Immature natural killer cell (primary cell): ENCODE results near the gene TOX4. TPM values are rescaled to one million over a fixed set of nuclear protein-coding genes. Genes with fewer than 3 reads are reported as not detected.
A peak's percentile ranks its signal among the peaks of the same experiment; 100 is the strongest.
"Not testable (repeated sequence)": the region's sequence is repeated elsewhere in the genome, so short reads cannot be mapped to it uniquely, and the experiment has no call there.

Source experiments
- DNase-seq, 3 donors: peaks; one replicate each; pipeline ENCODE4 v3.0.0; 2022; ENCODE audit warnings: mixed read lengths in 1 of 3
- H3K27ac Mint-ChIP-seq, 6 donors: one replicate each; pipeline ENCODE4 v1.8.0; 2020; ENCODE audit warnings: mixed read lengths in 6 of 6, mild to moderate bottlenecking in 5 of 6, inconsistent platforms in 4 of 6, moderate library complexity in 3 of 6
- H3K27me3 Mint-ChIP-seq, 3 donors: one replicate each; pipeline ENCODE4 v1.8.0; 2020 to 2021; ENCODE audit warnings: low read depth in 3 of 3, mild to moderate bottlenecking in 3 of 3, mixed read lengths in 3 of 3, moderate library complexity in 3 of 3, inconsistent platforms in 1 of 3
- H3K36me3 Mint-ChIP-seq, 3 donors: one replicate each; pipeline ENCODE4 v1.8.0; 2020; ENCODE audit warnings: mixed read lengths in 3 of 3, inconsistent platforms in 2 of 3, mild to moderate bottlenecking in 2 of 3
- H3K4me1 Mint-ChIP-seq, 2 donors: one replicate each; pipeline ENCODE4 v1.8.0; 2020; ENCODE audit warnings: inconsistent platforms in 2 of 2, mild to moderate bottlenecking in 2 of 2, mixed read lengths in 2 of 2, moderate library complexity in 1 of 2
- H3K4me3 Mint-ChIP-seq, 5 donors: one replicate each; pipeline ENCODE4 v1.8.0; 2020; ENCODE audit warnings: mild to moderate bottlenecking in 5 of 5, mixed read lengths in 5 of 5, inconsistent platforms in 3 of 5, moderate library complexity in 3 of 5
- H3K9me3 Mint-ChIP-seq, 6 donors: one replicate each; pipeline ENCODE4 v1.8.0; 2020; ENCODE audit warnings: mild to moderate bottlenecking in 6 of 6, mixed read lengths in 6 of 6, inconsistent platforms in 4 of 6, moderate library complexity in 3 of 6
- polyA plus RNA-seq, 3 donors: library from polyadenylated mRNA; unstranded; fragments of 300-500 nt; fragmentation: Illumina TruSeq; gene quantifications; one replicate each; pipeline ENCODE4 v1.2.3, GENCODE V29; 2021

Gene TOX4
- 100 to 1,000 TPM in 1 of 3 donors, 10 to 100 TPM in 2; 81.4 to 101 (median 84.7) TPM for polyA plus RNA-seq

DNA sequence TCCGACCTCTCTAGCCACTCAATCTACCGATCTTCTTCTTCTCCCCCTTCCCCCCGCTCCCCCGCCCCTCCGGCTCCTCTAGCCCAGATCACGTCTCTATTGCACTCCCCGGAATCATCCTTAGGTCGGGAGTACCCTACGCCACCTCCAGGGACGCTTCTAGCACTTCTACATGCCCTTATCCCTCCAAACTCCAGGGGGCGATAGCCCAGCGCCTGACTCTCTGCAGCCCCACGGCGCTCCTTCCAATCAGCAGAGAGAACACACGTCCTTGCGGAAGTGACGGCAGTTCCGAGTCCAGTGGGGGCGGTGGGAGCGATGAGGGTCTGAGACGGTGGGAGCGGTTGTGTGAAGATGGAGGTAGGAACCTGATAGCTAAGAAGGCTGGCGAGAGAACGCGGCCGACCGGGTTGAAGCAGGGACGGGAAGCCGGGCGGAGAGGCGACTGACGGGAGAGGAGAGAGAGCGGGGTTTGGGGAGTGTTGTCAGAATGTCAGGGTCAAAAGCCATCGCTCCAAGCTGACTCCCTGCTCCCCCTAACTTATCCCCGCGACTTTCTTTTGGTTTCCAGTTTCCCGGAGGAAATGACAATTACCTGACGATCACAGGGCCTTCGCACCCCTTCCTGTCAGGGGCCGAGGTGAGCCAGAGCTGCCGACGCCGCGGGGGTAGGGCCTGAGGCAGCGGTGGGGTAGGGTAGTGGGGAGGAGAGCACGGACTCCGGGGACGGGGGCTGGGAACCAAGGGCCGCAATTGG lies at the start of gene TOX4, which contains the start of gene RAB2B:
Gene TOX4 (plus strand): TSS at position 271 of the 757 bp plus-strand sequence. CDS start 84 bp downstream, at position 355.
Gene RAB2B (minus strand): TSS at position 35 of the 757 bp plus-strand sequence. CDS start 87 bp downstream, outside the sequence.
- Mint-ChIP-seq H3K4me3 (peak within 1 kb of the TSS; percentile 93 to 100 (median 100)), H3K36me3 (peaks cover 3 to 10% (median 8%) of the 10 kb centered on the region in 3 donors), H3K27ac (peak within 1 kb of the TSS; percentile 98 to 100 (median 100)), H3K9me3 (no peaks in the 10 kb centered on the region), H3K27me3 (peaks cover 0 to 9% (median 5%) of the 10 kb centered on the region in 3 donors), H3K4me1 (peaks cover 35 to 77% of the 10 kb centered on the region in 2 donors)
- DNase-seq, result peak; percentile 97 to 98 (median 97)

DNA sequence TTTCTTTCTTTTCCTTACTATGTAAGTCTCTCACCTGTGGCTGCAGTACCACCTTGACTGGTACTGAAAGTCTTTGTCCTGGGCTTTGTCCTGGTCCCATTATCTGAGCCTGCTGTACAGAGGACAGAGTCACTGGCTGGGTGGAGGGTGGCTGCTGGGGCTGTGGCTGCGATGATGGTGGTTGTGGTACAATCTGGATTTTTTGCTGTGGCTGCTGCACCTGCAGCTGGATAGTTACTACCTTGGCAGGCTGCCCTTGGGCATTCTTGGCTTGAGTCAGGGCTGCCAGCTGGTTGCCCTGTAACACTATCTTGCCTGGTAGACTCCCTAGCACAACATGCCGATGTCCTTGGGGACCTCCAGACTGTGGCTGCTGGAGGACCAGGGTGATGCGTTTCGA lies 48.1 kb upstream of the TOX4 start:
- Mint-ChIP-seq H3K4me1 (peaks cover 9 to 15% of the 10 kb centered on the region in 2 donors), H3K36me3 (peaks cover 12 to 44% (median 15%) of the 10 kb centered on the region in 3 donors), H3K4me3 (no peak overlapping the region), H3K27me3 (peaks cover 0 to 3% (median 0%) of the 10 kb centered on the region in 3 donors), H3K27ac (no peak overlapping the region), H3K9me3 (no peaks in the 10 kb centered on the region)
- no peak for DNase-seq

DNA sequence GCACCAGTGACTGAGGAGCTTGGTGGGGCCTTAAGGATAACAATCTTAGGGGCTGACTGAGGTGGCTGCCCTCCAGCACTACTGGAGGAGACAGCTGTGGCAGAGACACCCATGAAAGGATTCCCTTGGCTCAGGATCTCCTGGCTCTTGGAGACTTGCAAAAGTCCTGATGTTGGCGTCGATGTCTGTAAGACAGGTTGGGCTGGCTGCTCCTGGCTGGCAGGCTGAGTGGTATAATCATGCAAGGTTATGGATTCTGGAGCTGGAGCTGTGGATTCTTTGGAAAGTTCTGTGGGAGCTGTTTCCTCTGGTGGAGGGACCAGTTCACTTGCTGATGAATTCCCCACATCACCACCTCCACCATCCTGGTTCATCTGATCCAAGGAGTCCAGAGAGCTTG lies 45.9 kb upstream of the TOX4 start:
- no peak for DNase-seq
- H3K4me1 Mint-ChIP-seq, result peaks cover 24 to 37% of the 10 kb centered on the region in 2 donors
- no peak overlapping the region for H3K27ac Mint-ChIP-seq
- H3K4me3 Mint-ChIP-seq, result no peak overlapping the region
- peaks cover 7 to 27% (median 10%) of the 10 kb centered on the region in 3 donors for H3K36me3 Mint-ChIP-seq
- H3K27me3 Mint-ChIP-seq, result peaks cover 0 to 3% (median 0%) of the 10 kb centered on the region in 3 donors
- H3K9me3 Mint-ChIP-seq, result no peaks in the 10 kb centered on the region

DNA sequence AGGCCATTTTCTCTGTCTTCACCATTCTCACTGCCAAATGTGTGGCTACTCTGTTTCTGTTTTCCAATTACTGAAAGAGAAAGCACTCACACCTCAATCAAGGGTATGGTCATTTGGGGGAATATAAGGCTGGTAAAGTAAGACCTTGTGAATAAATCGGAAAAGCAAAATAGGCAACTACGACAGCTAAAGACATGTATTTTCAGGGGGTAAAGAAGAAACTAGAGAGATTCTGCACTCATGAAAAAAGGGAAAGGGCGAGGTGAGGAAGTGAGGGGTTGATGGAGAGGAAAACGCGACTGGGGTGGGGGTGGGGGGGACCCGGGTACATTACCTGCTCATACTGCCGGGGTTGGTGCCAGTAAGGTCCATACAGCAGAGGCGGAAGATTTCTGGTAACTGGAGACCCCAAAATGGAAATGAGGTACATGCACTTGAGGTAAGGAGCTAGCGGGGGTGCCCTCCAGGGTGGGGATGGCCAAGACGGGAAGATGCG lies 40.4 kb upstream of the TOX4 start:
- Mint-ChIP-seq H3K4me1 (peaks cover 50 to 67% of the 10 kb centered on the region in 2 donors), H3K27me3 (peaks cover 0 to 9% (median 2%) of the 10 kb centered on the region in 3 donors), H3K9me3 (no peaks in the 10 kb centered on the region), H3K4me3 (peak overlapping the region; percentile 90 to 98 (median 97)), H3K36me3 (no peaks in the 10 kb centered on the region), H3K27ac (peak overlapping the region; percentile 82 to 98 (median 96))
- no peak for DNase-seq

DNA sequence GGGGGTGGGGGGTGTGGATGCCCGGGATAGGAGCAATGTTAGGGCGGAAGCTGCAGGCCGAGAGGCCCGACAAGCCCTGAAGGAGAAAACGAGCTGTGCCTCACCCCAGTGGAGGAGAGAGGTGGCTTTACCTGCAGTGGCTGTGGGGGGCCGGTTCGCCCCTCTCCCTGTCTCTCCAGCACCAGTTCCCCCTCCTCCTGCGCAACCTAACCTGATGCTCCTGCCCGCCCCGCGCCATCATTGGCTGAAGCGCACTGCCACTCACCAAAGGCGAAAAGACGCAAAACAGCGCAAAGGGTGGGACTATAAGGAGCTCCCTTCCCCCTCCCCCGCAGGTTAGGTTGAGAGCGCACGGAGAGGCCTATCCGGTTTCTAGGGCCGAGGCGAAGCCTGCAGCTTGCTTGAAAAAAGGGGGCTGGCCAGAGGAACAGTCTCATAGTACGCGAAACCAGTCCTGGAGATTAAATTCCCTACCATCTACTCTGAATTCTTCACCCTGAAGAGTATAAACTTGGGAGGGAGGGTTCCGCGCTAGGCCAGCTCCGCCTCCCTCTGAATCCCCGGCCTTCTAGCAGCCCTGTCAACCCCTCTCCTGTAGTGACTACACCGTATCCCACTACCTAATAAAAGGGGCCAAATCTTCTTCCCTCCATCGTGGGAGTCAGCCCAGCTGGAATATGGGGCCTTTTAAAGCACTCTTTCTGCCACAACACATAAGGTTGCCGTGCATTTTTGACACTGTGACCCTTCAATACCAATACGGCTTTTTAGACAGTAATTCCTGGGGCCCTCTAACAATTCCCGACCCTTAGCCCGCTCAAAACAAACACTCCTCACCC lies 39.7 kb upstream of the TOX4 start:
- H3K27me3 Mint-ChIP-seq, result peaks cover 0 to 9% (median 2%) of the 10 kb centered on the region in 3 donors
- H3K4me1 Mint-ChIP-seq, result peaks cover 52 to 67% of the 10 kb centered on the region in 2 donors
- H3K9me3 Mint-ChIP-seq, result no peaks in the 10 kb centered on the region
- H3K36me3 Mint-ChIP-seq, result no peaks in the 10 kb centered on the region
- DNase-seq, result peak; percentile 98 to 99 (median 98)
- peak overlapping the region; percentile 82 to 98 (median 96) for H3K27ac Mint-ChIP-seq
- H3K4me3 Mint-ChIP-seq, result peak overlapping the region; percentile 90 to 98 (median 97)

DNA sequence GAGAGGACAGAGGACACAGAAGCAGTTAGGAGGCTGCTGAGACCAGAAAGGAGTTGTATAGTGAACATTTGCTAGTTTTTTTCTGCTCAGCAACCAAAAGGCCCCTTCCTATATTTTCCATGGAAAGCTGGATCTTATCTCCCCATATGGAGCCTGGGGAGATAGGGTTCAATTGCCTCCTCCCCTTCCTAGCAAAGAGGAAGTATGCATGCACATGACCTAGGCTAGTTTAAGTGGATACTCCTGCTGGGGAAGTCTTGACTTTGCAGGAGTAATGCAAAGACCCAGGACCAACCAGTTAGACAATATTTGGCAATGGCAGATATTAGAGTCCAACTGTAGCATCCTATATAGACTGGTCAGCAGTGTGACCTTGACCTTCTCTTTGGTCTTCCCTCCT lies 36.1 kb upstream of the TOX4 start:
- Mint-ChIP-seq H3K9me3 (no peaks in the 10 kb centered on the region), H3K4me3 (no peak overlapping the region), H3K36me3 (no peaks in the 10 kb centered on the region), H3K27me3 (peaks cover 0 to 9% (median 2%) of the 10 kb centered on the region in 3 donors), H3K4me1 (peaks cover 38 to 48% of the 10 kb centered on the region in 2 donors), H3K27ac (peak overlapping the region in 2 of 6 donors; percentile 10 to 18)
- DNase-seq, result no peak

DNA sequence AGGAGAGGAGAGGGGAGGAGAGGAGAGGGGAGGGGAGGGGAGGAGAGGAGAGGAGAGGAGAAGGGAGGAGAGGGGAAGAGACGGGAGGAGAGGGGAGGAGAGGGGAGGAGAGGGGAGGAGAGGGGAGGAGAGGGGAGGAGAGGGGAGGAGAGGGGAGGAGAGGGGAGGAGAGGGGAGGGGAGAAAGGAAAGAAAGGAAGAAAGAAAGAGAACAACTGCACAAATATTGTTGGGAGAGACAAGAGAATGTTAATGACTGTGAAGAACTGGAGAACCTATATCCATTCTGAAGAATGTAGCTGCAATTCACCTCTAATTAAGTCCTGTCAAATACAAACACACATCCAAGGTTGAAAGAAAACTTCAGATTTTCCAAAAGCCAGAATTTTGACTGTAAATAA lies 34.3 kb upstream of the TOX4 start:
- not testable (repeated sequence) for H3K36me3 Mint-ChIP-seq, H3K4me3 Mint-ChIP-seq, H3K27ac Mint-ChIP-seq, DNase-seq, H3K27me3 Mint-ChIP-seq, H3K9me3 Mint-ChIP-seq
- peaks cover 27 to 43% of the 10 kb centered on the region in 2 donors for H3K4me1 Mint-ChIP-seq

DNA sequence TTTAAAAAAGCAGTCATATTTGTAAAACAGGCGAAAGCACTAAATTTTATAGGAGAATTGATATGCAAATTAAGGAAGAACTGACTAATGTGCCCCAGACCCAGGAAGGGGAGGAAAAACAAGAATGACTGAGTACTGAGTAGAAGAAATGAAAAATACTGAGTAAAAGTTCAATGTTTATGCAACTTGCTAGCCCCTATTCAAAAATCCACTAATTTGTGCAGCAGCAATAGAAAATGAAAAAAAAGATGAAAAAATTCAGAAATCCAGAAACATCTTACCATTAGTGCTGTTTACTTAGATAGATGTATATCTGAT lies 27.1 kb upstream of the TOX4 start:
- no peaks in the 10 kb centered on the region for H3K27me3 Mint-ChIP-seq
- H3K9me3 Mint-ChIP-seq, result no peaks in the 10 kb centered on the region
- peaks cover 0 to 3% (median 0%) of the 10 kb centered on the region in 3 donors for H3K36me3 Mint-ChIP-seq
- peaks cover 49 to 76% of the 10 kb centered on the region in 2 donors for H3K4me1 Mint-ChIP-seq
- DNase-seq, result no peak
- no peak overlapping the region for H3K4me3 Mint-ChIP-seq
- H3K27ac Mint-ChIP-seq, result peak overlapping the region in 4 of 6 donors; percentile 28 to 79 (median 62)

DNA sequence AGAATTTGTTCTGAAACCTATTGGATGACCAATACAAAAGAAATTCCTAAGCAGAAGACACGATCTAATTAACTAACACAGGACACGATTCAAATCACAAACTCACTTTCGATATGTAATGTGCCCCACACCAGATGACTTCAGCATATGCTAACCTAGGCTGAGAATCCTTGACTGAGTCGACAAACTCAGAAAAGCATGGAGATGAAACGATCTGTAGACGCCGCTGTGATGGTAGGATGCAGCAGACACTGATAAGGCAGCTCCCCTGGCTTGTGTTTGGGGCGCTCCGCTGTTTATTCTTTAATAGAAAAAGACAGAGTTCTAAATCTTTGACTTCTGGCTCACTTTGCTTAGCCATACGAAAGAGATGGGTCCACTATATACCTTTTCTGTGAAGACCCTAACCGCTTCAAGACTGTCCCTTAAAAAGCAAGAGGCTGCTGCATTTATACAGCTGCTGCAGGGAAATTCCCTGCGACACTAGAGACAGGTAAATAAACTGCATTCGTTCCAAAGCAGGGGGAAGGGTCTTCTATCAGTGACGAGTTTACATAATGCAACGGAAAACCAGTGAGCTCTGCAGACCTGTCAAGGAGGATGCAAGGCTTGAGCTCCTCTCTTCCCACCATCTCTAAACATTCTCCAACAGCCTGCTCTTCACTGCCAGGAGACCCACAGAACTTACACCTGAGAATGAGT lies 22.0 kb upstream of the TOX4 start:
- DNase-seq, result no peak
- Mint-ChIP-seq H3K4me1 (peaks cover 41 to 59% of the 10 kb centered on the region in 2 donors), H3K27ac (peak overlapping the region; percentile 97 to 100 (median 98))

DNA sequence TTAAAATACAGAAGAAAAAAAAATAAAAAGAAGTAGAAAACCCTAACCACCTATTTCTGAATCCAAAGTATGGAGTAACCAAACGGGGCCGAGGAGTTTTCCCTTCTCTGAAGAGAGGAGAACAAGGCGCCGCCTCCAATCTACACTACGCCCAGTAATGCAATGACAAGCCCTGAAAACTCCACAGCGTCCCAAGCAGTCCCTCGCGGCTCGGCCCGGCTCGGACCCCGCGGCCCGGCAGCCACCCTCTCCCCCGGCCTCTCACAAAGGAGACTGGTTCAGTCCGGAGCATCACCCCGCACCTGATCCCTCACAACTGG lies 21.4 kb upstream of the TOX4 start:
- Mint-ChIP-seq H3K36me3 (peaks cover 0 to 12% (median 8%) of the 10 kb centered on the region in 3 donors), H3K4me3 (peak overlapping the region; percentile 96 to 99 (median 99)), H3K9me3 (no peaks in the 10 kb centered on the region), H3K27ac (peak overlapping the region; percentile 97 to 100 (median 98)), H3K4me1 (peaks cover 37 to 54% of the 10 kb centered on the region in 2 donors), H3K27me3 (peaks cover 3 to 8% (median 7%) of the 10 kb centered on the region in 3 donors)
- DNase-seq, result no peak

More for the DNA sequence above, 22.0 kb upstream of the TOX4 start:
- H3K36me3 Mint-ChIP-seq, result peaks cover 0 to 11% (median 7%) of the 10 kb centered on the region in 3 donors
- H3K27me3 Mint-ChIP-seq, result peaks cover 3 to 8% (median 7%) of the 10 kb centered on the region in 3 donors
- H3K9me3 Mint-ChIP-seq, result no peaks in the 10 kb centered on the region
- peak overlapping the region; percentile 96 to 99 (median 99) for H3K4me3 Mint-ChIP-seq

DNA sequence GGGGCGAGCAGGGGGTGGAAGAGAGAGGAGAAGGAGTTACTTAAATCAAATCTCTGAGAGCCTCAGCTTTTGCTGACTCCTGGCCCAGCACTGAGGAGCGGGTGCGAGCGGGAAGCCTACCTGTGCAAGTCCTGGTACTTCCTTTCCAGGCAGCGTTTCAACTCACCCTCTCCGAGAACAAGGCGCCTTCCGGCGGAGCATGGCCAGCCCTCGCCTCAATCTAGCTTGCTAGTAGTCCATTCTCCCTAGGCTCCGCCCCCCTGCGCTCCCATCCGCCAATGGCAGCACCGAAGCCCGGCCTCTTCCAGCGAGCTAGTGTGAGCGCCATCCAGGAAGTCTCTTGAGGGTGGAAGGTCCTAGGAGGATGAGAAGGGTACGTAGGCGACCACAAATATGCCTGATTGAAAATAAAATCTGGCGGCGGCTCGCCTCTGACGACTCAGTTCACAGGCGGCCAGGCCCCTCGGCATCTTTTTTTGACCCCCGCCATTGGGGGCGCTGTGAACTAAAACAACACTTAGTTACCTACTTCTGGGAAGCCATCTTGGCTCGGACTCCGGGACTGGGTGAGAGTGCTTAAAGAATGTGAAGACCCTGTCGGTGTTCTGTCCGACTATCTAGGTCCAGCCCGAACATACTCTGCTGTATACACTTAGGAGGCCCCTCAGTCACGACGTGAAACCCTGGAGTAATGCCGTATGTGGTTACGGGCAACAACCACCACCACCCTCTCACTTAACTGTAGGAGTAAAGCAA lies 20.9 kb upstream of the TOX4 start, which contains the start of gene CHD8:
Gene CHD8 (minus strand): TSS at position 212 of the 756 bp plus-strand sequence. CDS start 24,480 bp downstream, outside the sequence.
- Mint-ChIP-seq H3K4me1 (peaks cover 35 to 49% of the 10 kb centered on the region in 2 donors), H3K27ac (peak within 1 kb of the TSS; percentile 97 to 100 (median 98)), H3K36me3 (peaks cover 3 to 15% (median 8%) of the 10 kb centered on the region in 3 donors), H3K4me3 (peak within 1 kb of the TSS; percentile 96 to 99 (median 99)), H3K9me3 (no peaks in the 10 kb centered on the region), H3K27me3 (peaks cover 3 to 8% (median 7%) of the 10 kb centered on the region in 3 donors)
- peak; percentile 99 to 100 (median 100) for DNase-seq

DNA sequence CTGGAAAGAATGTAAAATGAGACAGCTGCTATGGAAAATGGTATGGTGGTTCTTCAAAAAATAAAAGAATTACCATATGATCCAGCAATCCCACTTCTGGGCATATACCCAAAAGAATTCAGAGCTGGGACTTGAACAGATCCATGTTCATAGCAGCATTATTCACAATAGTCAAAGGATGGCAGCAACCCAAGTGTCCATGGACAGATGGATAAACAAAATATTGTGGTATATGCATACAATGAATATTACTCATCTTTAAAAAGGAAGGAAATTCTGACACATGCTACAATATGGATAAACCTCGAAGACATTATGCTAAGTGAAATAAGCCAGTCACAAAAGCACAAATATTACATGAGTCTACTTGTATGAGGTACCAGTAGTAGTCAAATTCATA lies 9.4 kb upstream of the TOX4 start:
- DNase-seq, result no peak
- Mint-ChIP-seq H3K4me1 (peaks cover 2 to 6% of the 10 kb centered on the region in 2 donors), H3K27ac (no peak overlapping the region), H3K27me3 (peaks cover 0 to 2% (median 0%) of the 10 kb centered on the region in 3 donors), H3K4me3 (no peak overlapping the region), H3K36me3 (peaks cover 17 to 52% (median 27%) of the 10 kb centered on the region in 3 donors), H3K9me3 (no peaks in the 10 kb centered on the region)
